Lower leg skin (tissue), 3 donors: ENCODE results near the gene DNAH9.

Experiments used
- CTCF ChIP-seq, 3 donors: fragments of 450-650 bp; IDR thresholded peaks; one replicate each; pipeline ENCODE4 v1.5.1; 2016; ENCODE audit warnings: antibody characterized with exemption in 3 of 3, mild to moderate bottlenecking in 3 of 3, moderate library complexity in 2 of 3
- POLR2A ChIP-seq, 2 donors: fragments of 450-650 bp; IDR thresholded peaks; one replicate each; pipeline ENCODE4 v1.6.1; 2016 to 2017; ENCODE audit warnings: antibody characterized with exemption in 2 of 2, mild to moderate bottlenecking in 1 of 2, moderate library complexity in 1 of 2

- TF ChIP-seq CTCF (IDR thresholded peaks at IDR 0.05) (no peak), POLR2A (IDR thresholded peaks at IDR 0.05) (no peak)
Observed at GRCh38 chr17:11578998-11579397, 19.3 kb upstream of the DNAH9 start.
